ENCODE data around the gene ILF2. TPM values are rescaled to one million over a fixed set of nuclear protein-coding genes. Genes with fewer than 3 reads are reported as not detected.
A peak's percentile ranks its signal among the peaks of the same experiment; 100 is the strongest.
"Not testable (repeated sequence)": the region's sequence is repeated elsewhere in the genome, so short reads cannot be mapped to it uniquely, and the experiment has no call there.

The ILF2 gene
- total and polyA plus RNA-seq, 5 donors from 2014 or later = 127 to 162 (median 145) TPM

DNA sequence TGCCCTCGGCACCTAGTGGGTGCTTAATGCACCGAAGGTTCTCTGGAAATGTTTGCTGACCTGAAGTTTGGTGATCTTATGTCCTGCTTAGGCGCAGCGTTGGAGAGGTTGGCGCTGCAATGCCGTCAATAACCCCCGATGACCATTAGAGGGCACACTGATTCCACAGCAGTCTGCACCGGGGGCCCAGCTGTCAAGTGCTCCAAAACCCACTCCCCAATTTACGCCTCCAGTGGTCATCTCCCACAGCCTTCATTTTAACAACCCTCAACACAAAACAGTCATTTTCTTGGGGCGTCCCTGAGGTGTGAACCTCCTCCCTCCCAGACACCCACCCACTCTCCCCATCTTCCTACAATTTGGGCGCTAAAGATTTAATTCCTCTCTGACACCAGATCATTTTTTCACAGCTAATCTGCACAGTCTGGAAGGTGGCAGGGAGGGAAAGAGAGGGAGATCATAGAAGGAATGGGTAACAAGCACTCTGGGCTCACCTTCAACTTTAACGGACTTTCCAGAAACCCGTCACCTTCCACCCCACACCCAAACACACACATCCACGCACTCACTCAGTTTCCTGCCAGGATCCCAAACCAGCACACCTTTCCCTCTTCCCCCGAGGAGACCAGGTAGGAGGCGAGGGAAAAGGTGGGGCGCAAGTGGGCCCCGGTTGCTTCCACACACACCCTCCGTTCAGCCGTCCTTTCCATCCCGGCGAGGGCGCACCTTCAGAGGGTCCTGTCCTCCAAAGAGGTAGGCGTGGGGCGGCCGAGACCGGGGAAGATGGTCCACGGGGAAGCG is 7.1 kb upstream of the ILF2 start:
- Mint-ChIP-seq H3K27ac (no peak overlapping the region), H3K4me1 (peaks cover 3 to 25% (median 9%) of the 10 kb centered on the region in 4 donors), H3K36me3 (no peaks in the 10 kb centered on the region), H3K4me3 (peak overlapping the region; percentile 69 to 85 (median 79)), H3K27me3 (peaks cover 61% of the 10 kb centered on the region), H3K9me3 (no peaks in the 10 kb centered on the region)
- DNase-seq = peak; percentile 20 to 65 (median 50)
- Histone ChIP-seq H3K4me3 (ENCODE audit: low read depth, low read length) (peak overlapping the region; percentile 32), H3K27me3 (ENCODE audit: control insufficient read depth, insufficient read depth, low read length) (peaks cover 21% of the 10 kb centered on the region), H3K36me3 (ENCODE audit: control insufficient read depth, insufficient read depth, low read length) (no peaks in the 10 kb centered on the region), H3K9me3 (ENCODE audit: control insufficient read depth in 2 of 2, low read length in 2 of 2) (no peaks in the 10 kb centered on the region), H3K27ac (ENCODE audit: insufficient read depth, low read length, poor library complexity, severe bottlenecking) (no peak overlapping the region), H3K4me1 (ENCODE audit: control insufficient read depth, insufficient read depth, low read length, poor library complexity, severe bottlenecking) (peaks cover 29% of the 10 kb centered on the region)
- peak; percentile 26 to 57 for ATAC-seq (ENCODE audit: low read depth in 2 of 2)

DNA sequence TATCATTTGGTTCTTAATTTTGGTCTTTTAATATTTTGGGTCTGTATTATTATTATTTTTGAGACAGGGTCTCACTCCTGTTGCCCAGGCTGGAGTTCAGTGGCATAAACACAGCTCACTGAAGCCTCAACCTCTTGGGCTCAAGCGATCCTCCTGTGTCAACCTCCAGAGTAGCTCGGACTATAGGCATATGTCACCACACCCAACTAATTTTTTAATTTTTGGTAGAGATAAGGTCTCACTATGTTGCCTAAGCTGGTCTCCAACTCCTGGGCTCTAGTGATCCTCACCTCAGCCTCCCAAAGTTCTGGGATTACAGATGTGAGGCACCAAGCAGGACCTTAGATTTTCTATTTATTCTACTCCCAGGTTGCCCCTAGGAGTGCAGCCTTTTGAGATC is 2.7 kb upstream of the ILF2 start:
- Histone ChIP-seq H3K4me3 (ENCODE audit: low read depth, low read length) (no peak overlapping the region), H3K9me3 (ENCODE audit: control insufficient read depth in 2 of 2, low read length in 2 of 2) (no peaks in the 10 kb centered on the region), H3K4me1 (ENCODE audit: control insufficient read depth, insufficient read depth, low read length, poor library complexity, severe bottlenecking) (peaks cover 30% of the 10 kb centered on the region), H3K27ac (ENCODE audit: insufficient read depth, low read length, poor library complexity, severe bottlenecking) (no peak overlapping the region), H3K27me3 (ENCODE audit: control insufficient read depth, insufficient read depth, low read length) (peaks cover 10% of the 10 kb centered on the region), H3K36me3 (ENCODE audit: control insufficient read depth, insufficient read depth, low read length) (peaks cover 9% of the 10 kb centered on the region)
- Mint-ChIP-seq H3K9me3 (peaks cover 0 to 3% (median 0%) of the 10 kb centered on the region in 7 donors), H3K27ac (no peak overlapping the region), H3K27me3 (peaks cover 24% of the 10 kb centered on the region), H3K36me3 (peaks cover 6% of the 10 kb centered on the region), H3K4me3 (peak overlapping the region; percentile 31 to 80 (median 52)), H3K4me1 (peaks cover 3 to 33% (median 16%) of the 10 kb centered on the region in 4 donors)
- no peak for DNase-seq
- ATAC-seq (ENCODE audit: low read depth in 2 of 2) = no peak

DNA sequence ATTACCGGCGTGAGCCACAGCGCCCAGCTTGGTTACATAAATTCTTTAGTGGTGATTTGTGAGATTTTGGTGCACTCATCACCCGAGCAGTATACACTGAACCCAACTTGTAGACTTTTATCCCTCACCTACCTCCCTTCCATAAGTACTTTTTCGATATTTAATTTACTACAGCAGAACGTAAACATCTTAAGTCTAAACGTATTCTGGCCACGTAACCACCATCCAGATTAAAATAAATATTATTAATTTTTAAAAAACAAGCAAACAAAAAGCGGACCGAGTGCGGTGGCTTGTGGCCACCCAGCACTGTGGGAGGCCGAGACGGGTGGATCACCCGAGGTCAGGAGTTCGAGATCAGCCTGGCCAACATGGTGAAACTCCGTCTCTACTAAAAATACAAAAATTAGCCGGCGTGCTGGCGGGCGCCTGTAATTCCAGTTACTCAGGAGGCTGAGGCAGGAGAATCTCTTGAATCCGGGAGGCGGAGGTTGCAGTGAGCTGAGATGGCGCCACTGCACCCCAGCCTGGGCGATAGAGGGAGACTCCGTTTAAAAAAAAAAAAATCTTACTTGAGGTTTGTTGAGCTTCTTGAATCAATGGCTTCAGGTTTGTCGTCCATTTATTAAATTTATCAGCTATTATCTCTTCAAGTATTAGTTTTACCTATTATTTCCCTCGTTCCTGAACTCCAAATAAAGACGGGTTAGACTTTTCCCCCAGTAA is 998 bp upstream of the ILF2 start:
- Histone ChIP-seq H3K36me3 (ENCODE audit: control insufficient read depth, insufficient read depth, low read length) (peaks cover 25% of the 10 kb centered on the region), H3K4me1 (ENCODE audit: control insufficient read depth, insufficient read depth, low read length, poor library complexity, severe bottlenecking) (peaks cover 19% of the 10 kb centered on the region), H3K27ac (ENCODE audit: insufficient read depth, low read length, poor library complexity, severe bottlenecking) (peak overlapping the region; percentile 82), H3K4me3 (ENCODE audit: low read depth, low read length) (peak overlapping the region; percentile 99)
- peak; percentile 12 to 18 for ATAC-seq (ENCODE audit: low read depth in 2 of 2)
- Mint-ChIP-seq H3K36me3 (peaks cover 17% of the 10 kb centered on the region), H3K4me1 (peaks cover 6 to 32% (median 13%) of the 10 kb centered on the region in 4 donors)
- DNase-seq = peak in 1 of 3 donors; percentile 63
- H3K4me3 Mint-ChIP-seq; H3K9me3 Mint-ChIP-seq; H3K9me3 ChIP-seq (ENCODE audit: control insufficient read depth in 2 of 2, low read length in 2 of 2); H3K27ac Mint-ChIP-seq; H3K27me3 ChIP-seq (ENCODE audit: control insufficient read depth, insufficient read depth, low read length); H3K27me3 Mint-ChIP-seq: not testable (repeated sequence)

GRCh38 chr1:153670257-153670858 is 435 bp downstream of the ILF2 start:
- Mint-ChIP-seq H3K9me3 (peaks cover 0 to 3% (median 0%) of the 10 kb centered on the region in 7 donors), H3K4me3 (no peak overlapping the region), H3K4me1 (peaks cover 6 to 35% (median 16%) of the 10 kb centered on the region in 4 donors), H3K27ac (no peak overlapping the region), H3K27me3 (peaks cover 4% of the 10 kb centered on the region), H3K36me3 (peaks cover 19% of the 10 kb centered on the region)
- DNase-seq (peak in 1 of 3 donors; percentile 16), ATAC-seq (ENCODE audit: low read depth in 2 of 2) (no peak)
- Histone ChIP-seq H3K4me3 (ENCODE audit: low read depth, low read length) (peak overlapping the region; percentile 99), H3K4me1 (ENCODE audit: control insufficient read depth, insufficient read depth, low read length, poor library complexity, severe bottlenecking) (peaks cover 19% of the 10 kb centered on the region), H3K36me3 (ENCODE audit: control insufficient read depth, insufficient read depth, low read length) (peaks cover 39% of the 10 kb centered on the region), H3K27ac (ENCODE audit: insufficient read depth, low read length, poor library complexity, severe bottlenecking) (peak overlapping the region; percentile 91), H3K9me3 (ENCODE audit: control insufficient read depth in 2 of 2, low read length in 2 of 2) (no peaks in the 10 kb centered on the region), H3K27me3 (ENCODE audit: control insufficient read depth, insufficient read depth, low read length) (no peaks in the 10 kb centered on the region)

- H3K27me3 Mint-ChIP-seq = peaks cover 4% of the 10 kb centered on the region
- H3K27ac Mint-ChIP-seq = no peak overlapping the region
- H3K4me1 ChIP-seq (ENCODE audit: control insufficient read depth, insufficient read depth, low read length, poor library complexity, severe bottlenecking) = peaks cover 19% of the 10 kb centered on the region
- DNase-seq (no peak), ATAC-seq (ENCODE audit: low read depth in 2 of 2) (no peak)
- peaks cover 0 to 3% (median 0%) of the 10 kb centered on the region in 7 donors for H3K9me3 Mint-ChIP-seq
- H3K36me3 Mint-ChIP-seq = peaks cover 27% of the 10 kb centered on the region
- no peak overlapping the region for H3K4me3 Mint-ChIP-seq
- H3K27me3 ChIP-seq (ENCODE audit: control insufficient read depth, insufficient read depth, low read length) = no peaks in the 10 kb centered on the region
- H3K4me3 ChIP-seq (ENCODE audit: low read depth, low read length) = peak overlapping the region; percentile 99
- H3K9me3 ChIP-seq (ENCODE audit: control insufficient read depth in 2 of 2, low read length in 2 of 2) = no peaks in the 10 kb centered on the region
- H3K4me1 Mint-ChIP-seq = peaks cover 6 to 36% (median 20%) of the 10 kb centered on the region in 4 donors
- H3K27ac ChIP-seq (ENCODE audit: insufficient read depth, low read length, poor library complexity, severe bottlenecking) = peak overlapping the region; percentile 91
- H3K36me3 ChIP-seq (ENCODE audit: control insufficient read depth, insufficient read depth, low read length) = peaks cover 47% of the 10 kb centered on the region
Observed at GRCh38 chr1:153669606-153670005, 1.2 kb downstream of the ILF2 start.

DNA sequence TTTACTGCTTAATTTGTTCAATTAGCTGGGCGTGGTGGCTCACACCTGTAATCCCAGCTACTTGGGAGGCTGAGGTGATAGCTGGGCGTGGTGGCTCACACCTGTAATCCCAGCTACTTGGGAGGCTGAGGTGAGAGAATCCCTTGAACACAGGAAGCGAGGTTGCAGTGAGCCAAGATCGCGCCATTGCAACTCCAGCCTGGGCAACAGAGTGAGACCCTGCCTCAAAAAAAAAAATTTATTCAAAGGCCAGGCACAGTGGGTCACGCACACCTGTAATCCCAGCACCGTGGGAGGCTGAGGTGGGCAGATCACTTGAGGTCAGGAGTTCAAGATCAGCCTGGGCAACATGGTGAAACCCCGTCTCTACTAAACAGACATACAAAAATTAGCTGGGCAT is 2.1 kb downstream of the ILF2 start:
- peaks cover 19% of the 10 kb centered on the region for H3K4me1 ChIP-seq (ENCODE audit: control insufficient read depth, insufficient read depth, low read length, poor library complexity, severe bottlenecking)
- H3K27me3 Mint-ChIP-seq; H3K27ac ChIP-seq (ENCODE audit: insufficient read depth, low read length, poor library complexity, severe bottlenecking); H3K27me3 ChIP-seq (ENCODE audit: control insufficient read depth, insufficient read depth, low read length); H3K9me3 Mint-ChIP-seq; H3K9me3 ChIP-seq (ENCODE audit: control insufficient read depth in 2 of 2, low read length in 2 of 2); H3K4me3 ChIP-seq (ENCODE audit: low read depth, low read length); ATAC-seq (ENCODE audit: low read depth in 2 of 2); H3K27ac Mint-ChIP-seq; DNase-seq: not testable (repeated sequence)
- Mint-ChIP-seq H3K4me3 (peak overlapping the region in 1 of 4 donors; percentile 74), H3K36me3 (peaks cover 33% of the 10 kb centered on the region), H3K4me1 (peaks cover 6 to 36% (median 20%) of the 10 kb centered on the region in 4 donors)
- peaks cover 56% of the 10 kb centered on the region for H3K36me3 ChIP-seq (ENCODE audit: control insufficient read depth, insufficient read depth, low read length)

GRCh38 chr1:153667439-153667838 is 3.4 kb downstream of the ILF2 start:
- H3K9me3 ChIP-seq (ENCODE audit: control insufficient read depth in 2 of 2, low read length in 2 of 2) = no peaks in the 10 kb centered on the region
- ATAC-seq (ENCODE audit: low read depth in 2 of 2) (no peak), DNase-seq (no peak)
- no peak overlapping the region for H3K4me3 ChIP-seq (ENCODE audit: low read depth, low read length)
- no peaks in the 10 kb centered on the region for H3K27me3 ChIP-seq (ENCODE audit: control insufficient read depth, insufficient read depth, low read length)
- Mint-ChIP-seq H3K9me3 (peaks cover 0 to 3% (median 0%) of the 10 kb centered on the region in 7 donors), H3K27me3 (no peaks in the 10 kb centered on the region), H3K4me1 (peaks cover 11 to 36% (median 20%) of the 10 kb centered on the region in 4 donors), H3K27ac (peak overlapping the region in 2 of 3 donors; percentile 32 to 53), H3K4me3 (peak overlapping the region in 2 of 4 donors; percentile 50 to 70), H3K36me3 (peaks cover 39% of the 10 kb centered on the region)
- no peak overlapping the region for H3K27ac ChIP-seq (ENCODE audit: insufficient read depth, low read length, poor library complexity, severe bottlenecking)
- H3K36me3 ChIP-seq (ENCODE audit: control insufficient read depth, insufficient read depth, low read length) = peaks cover 69% of the 10 kb centered on the region
- peaks cover 19% of the 10 kb centered on the region for H3K4me1 ChIP-seq (ENCODE audit: control insufficient read depth, insufficient read depth, low read length, poor library complexity, severe bottlenecking)

All from CD4-positive, CD25-positive, alpha-beta regulatory T cell (primary cell).